HG03521 (cell line): ENCODE data around the gene UMPS.
"Not testable (repeated sequence)": the region's sequence is repeated elsewhere in the genome, so short reads cannot be mapped to it uniquely, and the experiment has no call there.

Source experiments
- ATAC-seq: cut with Tn5 transposase; IDR thresholded peaks from one replicate; pipeline ENCODE4 v1.9.1; 2021; ENCODE audit warnings: mild to moderate bottlenecking, moderate library complexity; ENCODE audit not compliant: unreplicated experiment

Gene UMPS

GRCh38 chr3:124705552-124705951 is 24.7 kb upstream of the UMPS start:
- no peak for ATAC-seq

GRCh38 chr3:124707223-124707622 is 23.0 kb upstream of the UMPS start:
- not testable (repeated sequence) for ATAC-seq

GRCh38 chr3:124707656-124708062 is 22.6 kb upstream of the UMPS start:
- ATAC-seq, result no peak

- ATAC-seq, result no peak
Observed at GRCh38 chr3:124714223-124714853, 15.9 kb upstream of the UMPS start.

- ATAC-seq, result no peak
Observed at GRCh38 chr3:124722589-124722988, 7.7 kb upstream of the UMPS start.

- no peak for ATAC-seq
Observed at GRCh38 chr3:124730941-124731297, 667 bp downstream of the UMPS start.

GRCh38 chr3:124731760-124732159 is 1.5 kb downstream of the UMPS start:
- ATAC-seq, result no peak

GRCh38 chr3:124741027-124741426 is 10.8 kb downstream of the UMPS start:
- ATAC-seq, result no peak

- no peak for ATAC-seq
Observed at GRCh38 chr3:124745756-124746155, 15.5 kb downstream of the UMPS start.

- ATAC-seq, result no peak
Observed at GRCh38 chr3:124747111-124747981, 17.1 kb downstream of the UMPS start.

- no peak for ATAC-seq
Observed at GRCh38 chr3:124748560-124749198, 18.4 kb downstream of the UMPS start.

GRCh38 chr3:124749877-124750276 is 19.6 kb downstream of the UMPS start:
- ATAC-seq, result not testable (repeated sequence)

GRCh38 chr3:124751501-124751900 is 21.2 kb downstream of the UMPS start:
- no peak for ATAC-seq

- no peak for ATAC-seq
Observed at GRCh38 chr3:124752051-124752450, 21.8 kb downstream of the UMPS start.

- ATAC-seq, result not testable (repeated sequence)
Observed at GRCh38 chr3:124757926-124758325, 27.7 kb downstream of the UMPS start.

- no peak for ATAC-seq
Observed at GRCh38 chr3:124758851-124759635, 28.8 kb downstream of the UMPS start.

GRCh38 chr3:124759666-124760401 is 29.6 kb downstream of the UMPS start:
- ATAC-seq, result no peak

- no peak for ATAC-seq
Observed at GRCh38 chr3:124760601-124761000, 30.3 kb downstream of the UMPS start.

GRCh38 chr3:124761250-124761796 is 31.1 kb downstream of the UMPS start:
- no peak for ATAC-seq
